Effector CD4-positive, alpha-beta T cell (primary cell): ENCODE measurements around the gene SNCAIP.
"Not testable (repeated sequence)": the region's sequence is repeated elsewhere in the genome, so short reads cannot be mapped to it uniquely, and the experiment has no call there.

Source experiments
- DNase-seq: peaks from one replicate; pipeline ENCODE4 v3.0.0-alpha.2; 2020

Gene SNCAIP

DNA sequence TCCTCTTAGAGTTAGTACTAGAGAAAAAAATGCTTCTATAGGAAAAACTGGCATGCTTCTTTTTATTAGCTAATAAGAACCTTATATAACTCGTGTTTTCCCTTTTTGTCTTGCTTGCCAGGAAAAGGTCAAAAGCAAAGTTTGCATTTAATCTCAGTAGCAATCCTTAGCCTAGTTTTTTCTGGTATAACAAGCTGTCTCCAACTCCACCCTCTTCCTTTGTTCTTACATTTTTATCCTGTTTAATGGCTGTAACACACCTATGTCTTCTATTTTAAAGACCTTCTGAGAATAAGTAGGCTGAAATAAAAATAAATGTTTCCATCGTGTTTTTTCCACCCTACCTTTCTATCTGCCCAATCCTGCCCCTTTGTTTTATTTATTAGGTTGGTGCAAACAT lies 158.3 kb downstream of the SNCAIP start:
- no peak for DNase-seq

DNA sequence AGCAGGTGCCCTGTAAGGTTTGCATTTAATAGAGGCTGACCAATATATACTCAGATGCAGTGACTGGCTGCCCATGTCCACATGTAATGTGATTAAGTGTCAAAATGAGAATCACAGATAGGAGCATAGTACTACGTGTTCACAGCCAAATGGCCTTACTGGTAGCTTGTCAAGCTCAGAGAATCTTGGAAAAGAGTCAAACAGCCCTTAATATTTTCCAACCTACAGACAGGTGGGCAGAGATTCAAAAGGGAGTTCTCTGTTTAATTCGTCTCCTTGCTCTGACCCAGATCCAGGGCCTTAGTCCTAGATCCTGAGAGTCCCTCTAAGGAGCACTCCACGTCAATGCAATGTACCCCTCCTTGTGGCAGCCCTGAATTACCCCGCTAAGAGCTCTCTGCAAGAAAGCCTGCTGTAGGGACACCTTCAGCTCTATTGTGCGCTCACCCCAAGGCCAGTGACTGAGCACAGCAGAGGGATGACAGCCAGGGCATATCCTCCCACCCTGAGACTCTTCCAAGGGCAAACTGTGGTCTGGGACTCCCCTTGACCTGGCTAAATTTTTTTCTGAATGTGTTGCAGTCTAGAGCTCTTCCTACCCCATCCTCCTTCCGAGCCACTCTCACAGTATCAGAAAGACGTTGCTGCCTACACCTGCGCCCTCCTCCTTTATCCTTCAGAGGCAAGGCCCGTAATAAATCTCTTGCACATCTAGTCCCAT lies 159.2 kb downstream of the SNCAIP start:
- DNase-seq: no peak

DNA sequence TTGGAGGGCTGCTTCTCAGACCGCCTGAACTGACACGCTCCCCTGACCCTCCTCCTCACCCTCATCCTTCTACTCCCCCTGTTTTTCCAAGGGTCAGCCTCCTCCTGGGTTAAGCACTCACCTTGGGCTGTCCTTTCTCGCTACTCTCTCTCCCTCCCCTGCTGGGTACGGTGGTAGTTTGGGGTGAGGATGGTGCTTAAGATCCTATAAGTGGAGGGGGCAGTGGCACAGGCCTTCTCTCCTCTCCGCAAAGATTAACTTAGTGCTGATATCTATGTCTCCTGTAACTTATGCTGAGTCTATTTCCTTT lies 159.7 kb downstream of the SNCAIP start:
- DNase-seq: no peak

DNA sequence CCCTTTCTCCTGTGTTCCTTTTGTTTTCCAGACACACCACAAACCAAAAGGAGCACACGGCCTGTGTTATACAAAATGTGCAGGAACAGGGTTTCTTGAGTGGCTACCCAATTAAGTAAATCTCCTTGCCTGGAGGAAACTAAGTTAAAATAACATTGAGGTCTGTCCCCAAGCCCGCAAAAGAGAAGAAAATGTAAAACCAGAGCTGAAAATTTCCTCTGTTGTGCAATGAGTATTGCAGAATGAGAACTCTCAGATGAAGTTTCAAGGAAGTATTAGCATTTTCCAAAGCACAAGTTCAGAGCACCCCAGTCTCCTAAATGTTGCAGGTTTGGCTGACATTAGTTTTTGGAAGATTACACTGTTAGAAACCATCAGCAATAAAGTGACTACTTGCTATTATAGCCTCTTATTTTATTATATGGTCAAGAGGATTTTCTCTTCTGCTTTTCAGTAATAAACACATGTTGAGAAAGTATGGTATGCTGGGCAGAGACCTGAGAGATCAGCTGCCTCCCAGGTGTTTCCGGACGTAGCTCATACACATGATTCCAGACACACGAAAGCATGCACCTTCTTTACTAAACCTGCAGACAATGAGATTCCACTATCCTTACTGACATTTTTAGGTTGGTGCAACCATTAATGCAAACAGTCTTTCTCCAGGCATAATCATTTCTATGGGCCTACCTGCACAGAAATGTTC lies 161.3 kb downstream of the SNCAIP start:
- no peak for DNase-seq

DNA sequence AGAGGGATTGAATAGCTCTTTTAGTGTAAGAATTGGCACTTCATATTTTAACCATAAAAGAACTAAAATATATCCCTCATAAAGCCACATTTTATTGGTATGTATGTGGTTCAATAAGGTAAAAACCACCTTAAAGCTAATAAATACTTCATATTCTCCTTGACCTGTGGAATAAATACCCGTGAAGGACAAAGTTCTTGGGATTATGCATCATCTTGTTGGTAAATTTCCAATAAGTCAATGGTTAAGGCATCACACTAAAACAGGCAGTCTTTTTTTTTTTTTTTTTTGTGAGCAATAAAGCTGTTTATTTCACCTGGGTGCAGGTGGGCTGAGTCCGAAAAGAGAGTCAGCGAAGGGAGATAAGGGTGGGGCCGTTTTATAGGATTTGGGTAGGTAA lies 161.9 kb downstream of the SNCAIP start:
- DNase-seq: no peak

DNA sequence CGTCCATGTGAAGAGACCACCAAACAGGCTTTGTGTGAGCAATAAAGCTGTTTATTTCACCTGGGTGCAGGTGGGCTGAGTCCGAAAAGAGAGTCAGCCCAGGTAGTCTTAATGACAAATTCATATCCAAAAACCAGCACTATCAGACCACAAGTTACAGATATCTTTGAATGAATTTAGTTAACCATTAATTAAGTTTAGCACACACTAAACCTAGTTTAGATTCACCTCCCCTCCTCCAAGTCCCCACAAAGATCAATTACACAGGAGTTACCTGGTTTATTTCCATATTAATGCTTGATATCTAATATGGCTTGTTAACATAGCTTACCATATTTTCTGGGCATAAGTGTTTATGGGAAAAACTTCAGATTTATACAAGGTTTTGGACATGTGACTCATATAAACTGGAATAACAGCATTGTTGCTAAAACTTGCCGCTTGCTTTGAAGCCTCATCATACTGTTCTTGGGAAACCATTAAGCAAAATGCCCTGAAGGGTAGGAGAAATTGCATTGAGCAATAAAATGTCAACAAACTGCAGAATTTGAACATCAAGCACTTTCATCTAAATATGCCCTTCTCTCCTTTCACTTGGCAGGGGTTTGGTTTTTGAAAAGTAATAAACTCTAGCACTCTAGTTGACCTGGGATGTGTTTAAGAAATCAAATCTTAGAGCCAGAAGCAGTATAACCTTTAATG lies 166.9 kb downstream of the SNCAIP start:
- DNase-seq: no peak

DNA sequence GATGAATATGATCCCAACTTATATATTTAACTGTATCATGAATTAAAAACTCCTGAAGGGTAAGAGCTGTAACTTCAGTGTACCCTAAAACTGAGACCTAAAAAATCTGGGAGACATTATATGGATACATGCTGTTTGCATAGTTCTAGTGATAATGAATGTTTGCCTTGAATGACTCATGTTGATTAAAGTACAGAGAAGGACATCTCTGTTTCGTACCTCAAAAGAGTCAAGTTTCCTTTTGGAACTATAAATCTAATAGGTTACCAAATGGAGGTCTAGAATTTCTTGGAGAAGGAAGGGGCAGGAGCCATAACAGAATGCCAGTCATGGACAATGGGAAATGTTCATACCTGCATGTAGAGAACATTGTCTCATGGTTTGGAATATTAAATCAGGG lies 168.1 kb downstream of the SNCAIP start:
- no peak for DNase-seq

DNA sequence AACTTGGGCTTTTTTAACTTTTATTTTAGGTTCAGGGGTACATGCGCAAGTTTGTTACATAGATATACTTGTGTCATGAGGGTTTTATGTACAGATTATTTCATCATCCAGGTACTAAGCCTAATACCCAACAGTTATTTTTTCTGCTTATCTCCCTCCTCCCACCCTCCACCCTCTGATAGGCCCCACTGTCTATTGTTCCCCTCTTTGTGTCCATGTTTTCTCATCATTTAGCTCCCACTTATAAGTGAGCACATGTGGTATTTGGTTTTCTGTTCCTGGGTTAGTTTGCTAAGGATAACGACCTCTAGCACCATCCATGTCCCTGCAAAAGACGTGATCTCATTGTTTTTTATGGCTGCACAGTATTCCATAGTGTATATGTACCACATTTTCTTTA lies 172.1 kb downstream of the SNCAIP start:
- no peak for DNase-seq

DNA sequence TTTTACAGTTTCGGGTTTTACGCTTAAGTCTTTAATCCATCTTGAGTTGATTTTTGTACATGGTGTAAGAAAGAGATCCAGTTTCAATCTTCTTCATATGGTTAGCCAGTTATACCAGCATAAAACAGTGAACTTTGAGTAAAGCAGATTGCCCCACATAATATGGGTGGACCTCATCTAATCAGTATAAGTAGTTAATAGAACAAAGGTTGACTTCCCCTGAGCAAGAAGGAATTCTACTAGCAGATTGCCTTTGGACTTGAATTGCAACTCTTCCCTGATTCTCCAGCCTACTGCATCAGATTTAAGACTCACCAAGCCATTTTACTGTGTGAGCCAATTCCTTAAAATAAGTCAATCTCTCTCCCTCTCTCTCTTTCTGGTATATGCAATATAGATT lies 173.2 kb downstream of the SNCAIP start:
- no peak for DNase-seq

DNA sequence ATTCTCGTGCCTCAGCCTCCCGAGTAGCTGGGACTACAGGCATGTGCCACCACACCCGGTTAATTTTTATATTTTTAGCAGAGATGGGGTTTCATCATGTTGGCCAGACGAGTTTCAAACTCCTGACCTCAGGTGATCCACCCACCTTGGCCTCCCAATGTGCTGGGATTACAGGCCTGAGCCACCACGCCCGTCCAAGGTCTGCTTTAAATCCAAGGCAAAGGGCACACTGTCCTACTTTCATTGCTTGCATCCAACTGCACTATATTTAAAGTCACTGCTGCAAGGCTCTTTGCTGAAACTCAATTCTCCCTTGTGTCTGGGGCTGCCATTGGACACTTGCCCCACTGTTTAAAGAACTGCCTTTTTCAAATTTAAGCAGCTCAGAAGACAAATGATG lies 174.6 kb downstream of the SNCAIP start:
- not testable (repeated sequence) for DNase-seq

DNA sequence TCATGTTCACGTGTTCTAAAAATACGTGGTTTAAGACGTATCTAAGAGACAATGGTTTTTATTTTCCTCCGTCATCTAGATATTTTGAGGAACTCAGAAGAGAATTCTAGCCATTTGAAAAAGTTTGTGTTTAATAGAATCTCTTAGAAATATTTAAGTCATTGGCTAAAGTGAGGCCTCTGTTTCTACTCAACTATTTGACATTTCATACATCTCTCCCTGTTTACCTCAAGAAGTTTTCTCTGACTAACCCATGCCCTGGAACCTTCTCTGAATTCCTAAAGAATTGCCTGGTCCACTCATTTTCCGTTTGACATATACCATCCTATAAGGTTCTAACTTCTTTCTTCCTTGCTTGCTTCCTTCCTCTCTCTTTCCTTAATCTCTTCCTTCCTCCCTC lies 178.7 kb downstream of the SNCAIP start:
- no peak for DNase-seq

DNA sequence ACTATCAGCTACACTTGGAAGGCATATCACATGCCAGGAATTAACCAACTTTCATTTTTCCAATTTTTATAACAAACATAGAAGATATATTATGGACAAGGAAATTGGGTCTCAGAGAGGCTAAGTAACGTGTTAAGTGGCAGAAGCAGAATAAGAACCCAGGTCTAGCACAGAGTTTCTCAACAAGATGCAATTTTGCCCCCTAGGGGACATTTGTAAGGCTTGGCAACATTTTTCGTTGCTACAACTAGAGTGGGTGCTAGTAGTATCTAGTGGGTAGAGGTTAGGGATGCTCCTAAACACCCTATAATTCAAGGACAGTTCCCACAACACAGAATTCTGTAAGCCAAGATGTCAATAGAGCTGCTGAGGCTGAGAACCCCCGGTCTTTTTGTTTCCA lies 180.6 kb downstream of the SNCAIP start:
- no peak for DNase-seq

DNA sequence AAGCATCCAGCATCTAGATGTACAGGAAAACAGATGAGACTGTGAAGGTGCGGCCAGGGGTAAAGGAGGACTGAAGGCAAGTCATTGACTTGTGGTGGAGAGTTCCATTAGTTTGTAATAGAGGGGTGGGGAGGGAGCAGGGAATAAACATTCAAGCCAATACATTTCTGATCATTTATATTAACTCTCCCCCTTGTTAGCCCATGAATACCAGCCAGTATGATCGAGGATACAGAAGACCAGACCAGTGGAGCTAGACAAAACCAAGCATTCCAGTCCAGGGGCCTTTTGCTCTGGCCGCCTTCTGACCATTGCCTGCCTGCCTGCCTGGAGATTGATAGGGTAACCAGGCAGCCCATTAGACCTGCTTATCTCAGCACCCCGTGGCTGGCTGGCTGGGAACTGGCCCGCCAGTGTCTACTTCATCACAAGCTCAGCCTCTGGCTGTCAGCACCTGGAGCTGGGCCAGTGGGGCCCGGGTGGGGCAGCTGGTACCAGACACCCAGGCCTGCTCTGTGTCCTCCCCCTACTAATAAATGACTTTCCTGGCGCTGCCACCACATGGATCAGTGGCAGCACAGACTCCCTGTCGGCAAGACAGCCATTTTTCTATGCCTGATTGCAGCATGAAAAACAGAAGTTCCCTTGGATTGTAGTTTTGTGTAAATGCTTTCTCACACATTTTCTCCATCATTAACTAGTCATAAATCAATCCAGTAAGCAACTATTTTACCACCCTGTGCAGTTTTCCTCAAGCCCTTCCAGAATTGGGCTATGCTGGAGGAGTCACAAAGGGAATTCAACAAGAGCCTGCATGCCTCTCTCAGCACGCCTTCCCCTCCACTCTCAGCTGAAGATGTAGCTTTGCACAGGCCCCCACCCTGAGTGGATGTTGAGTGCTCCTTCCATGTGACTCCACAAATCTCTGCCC lies 181.3 kb downstream of the SNCAIP start:
- no peak for DNase-seq

DNA sequence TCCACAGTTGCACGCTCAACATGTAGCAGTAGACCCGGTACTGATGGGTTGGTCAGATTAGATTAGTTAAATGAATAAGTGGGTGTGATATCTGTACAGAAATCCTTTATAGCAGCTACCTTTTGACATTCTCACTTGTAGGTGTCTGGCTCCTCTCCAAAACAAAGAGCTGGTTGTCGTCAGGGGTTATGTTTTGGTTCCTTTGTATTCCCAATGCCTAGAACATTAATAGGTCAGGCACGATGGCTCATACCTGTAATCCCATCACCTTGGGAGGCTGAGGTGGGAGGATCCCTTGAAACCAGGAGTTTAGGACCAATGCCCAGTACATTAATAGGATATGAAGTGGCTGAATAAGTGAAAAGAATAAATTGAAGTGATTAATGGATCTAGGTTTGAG lies 182.1 kb downstream of the SNCAIP start:
- no peak for DNase-seq

DNA sequence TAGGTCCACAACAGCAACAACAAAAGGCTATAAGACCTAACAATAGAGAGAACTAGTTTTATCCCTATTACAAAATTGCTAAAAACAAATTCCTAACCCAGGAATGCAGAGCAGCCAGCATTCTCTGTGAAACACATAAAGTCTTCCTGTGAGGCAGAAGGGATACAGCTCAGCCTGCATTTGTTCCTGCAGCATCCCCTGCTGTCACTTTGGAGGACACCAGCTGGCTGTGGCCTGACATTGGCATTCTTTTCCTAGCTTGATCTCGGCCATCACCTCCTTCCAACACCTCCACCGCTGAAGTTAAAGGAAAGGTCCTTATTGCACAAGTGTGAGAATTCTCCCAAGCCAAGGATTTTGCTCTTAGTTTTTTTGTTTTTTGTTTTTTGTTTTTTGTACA lies 186.1 kb downstream of the SNCAIP start:
- DNase-seq: no peak

DNA sequence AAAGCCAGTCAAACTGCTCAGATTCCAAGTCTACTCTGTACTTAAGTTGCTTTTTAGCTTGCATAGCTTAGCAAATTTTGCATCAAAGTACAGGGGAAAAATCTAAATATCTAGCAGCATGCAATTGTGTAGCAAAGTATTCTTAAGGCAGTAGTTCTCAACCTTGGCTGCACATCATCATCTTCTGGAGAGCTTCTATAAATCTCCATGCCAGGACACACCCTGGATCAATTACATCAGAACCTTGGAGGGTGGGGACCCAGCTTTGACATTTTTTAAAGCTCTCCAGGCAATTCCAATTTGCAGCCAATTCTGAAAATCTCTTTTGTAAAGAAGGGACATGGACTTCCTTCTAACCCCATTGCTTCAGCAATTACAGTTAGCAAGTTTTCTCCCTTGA lies 187.5 kb downstream of the SNCAIP start:
- DNase-seq: no peak

DNA sequence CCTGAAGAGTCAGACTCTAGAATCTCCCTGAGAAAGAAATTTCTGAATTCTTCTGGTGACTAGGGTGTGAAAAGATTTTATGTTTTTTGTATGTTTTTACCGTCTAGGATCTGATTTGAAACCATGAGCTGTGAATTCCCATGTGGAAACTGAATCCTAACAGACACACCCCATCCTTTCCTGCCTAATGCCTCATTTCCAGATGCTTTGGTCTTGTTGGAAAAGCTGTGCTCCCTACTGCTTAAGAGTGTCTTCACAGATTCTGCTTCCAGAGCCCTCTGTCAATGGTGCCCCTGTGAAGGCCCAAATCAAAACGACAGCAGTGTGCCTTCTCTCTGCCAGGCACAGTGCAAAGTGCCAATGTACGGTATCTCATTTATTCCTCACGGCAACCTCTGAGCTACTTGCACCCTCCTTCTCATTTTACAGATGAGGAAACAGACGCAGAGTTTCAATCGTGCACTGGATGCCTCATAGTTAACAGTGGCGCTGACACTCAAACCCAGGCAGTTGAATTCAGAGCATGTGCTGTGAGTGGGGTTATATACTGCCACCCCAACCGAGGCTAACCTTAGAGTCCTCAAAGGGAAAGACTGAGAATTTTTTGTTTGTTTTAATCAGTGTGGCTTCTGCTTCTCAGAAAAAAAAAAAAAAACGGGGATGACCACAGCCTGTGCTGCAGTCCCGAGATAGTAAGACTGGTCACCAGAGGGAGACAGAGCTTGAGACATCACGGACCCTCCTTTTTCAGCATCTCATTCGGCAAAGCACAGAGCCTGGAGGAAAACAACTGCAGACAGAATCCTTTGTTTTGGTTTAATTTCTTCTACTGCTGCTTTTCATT lies 188.4 kb downstream of the SNCAIP start:
- DNase-seq: no peak

DNA sequence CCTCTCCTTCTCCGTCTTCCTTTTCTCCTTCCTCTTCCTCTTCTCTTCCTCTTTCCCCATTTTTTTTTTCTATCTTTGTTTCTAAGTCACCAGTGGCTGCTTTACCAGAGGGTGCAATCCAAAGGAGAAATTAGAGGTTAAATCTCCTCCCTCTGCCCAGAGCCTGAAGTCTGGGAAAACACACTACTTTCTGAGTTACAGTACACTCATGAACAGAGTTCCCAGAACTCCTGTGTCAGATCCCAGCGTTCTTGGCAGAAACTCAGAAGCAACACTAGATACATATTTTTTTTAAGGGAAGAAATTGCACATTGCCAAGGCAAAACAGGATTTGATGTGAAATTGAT lies 189.0 kb downstream of the SNCAIP start:
- no peak for DNase-seq

DNA sequence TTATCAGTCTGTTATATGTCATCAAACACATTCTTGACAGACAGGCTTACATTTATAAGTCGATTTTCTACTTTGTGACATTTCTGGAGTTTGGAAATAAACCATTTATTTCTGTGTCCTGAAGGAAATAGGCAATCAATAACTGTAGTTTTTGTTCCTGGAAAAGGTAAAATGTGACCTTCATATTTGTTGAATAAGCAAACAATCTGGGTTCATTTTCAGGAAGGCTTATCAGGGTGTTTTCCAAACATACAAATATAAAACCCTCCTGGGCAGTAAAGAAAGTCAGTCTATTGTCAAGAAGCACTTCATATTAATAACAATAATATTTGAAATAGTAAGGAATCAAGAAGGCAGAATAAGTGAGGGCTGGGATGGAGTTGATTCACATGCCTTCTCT lies 195.0 kb downstream of the SNCAIP start:
- no peak for DNase-seq

DNA sequence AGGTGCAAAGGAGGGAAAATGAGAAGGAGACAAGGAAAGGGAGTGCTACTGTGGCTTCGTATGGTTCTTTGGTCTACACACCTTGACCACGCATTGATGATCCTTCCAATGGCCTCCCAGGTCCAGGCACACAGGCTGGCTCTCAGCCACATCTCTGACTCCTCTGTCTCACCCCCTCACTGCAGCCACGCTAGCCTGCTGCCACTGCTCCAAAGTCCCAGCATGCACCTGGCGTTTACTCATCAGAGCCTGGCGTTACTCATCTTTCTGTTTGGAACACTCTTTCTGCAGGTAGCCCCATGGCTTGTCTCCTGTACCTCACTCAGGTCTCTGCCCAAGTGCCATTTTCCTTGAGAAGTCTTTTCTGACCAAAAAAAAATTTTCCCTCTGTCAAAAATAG lies 195.5 kb downstream of the SNCAIP start:
- DNase-seq: no peak

DNA sequence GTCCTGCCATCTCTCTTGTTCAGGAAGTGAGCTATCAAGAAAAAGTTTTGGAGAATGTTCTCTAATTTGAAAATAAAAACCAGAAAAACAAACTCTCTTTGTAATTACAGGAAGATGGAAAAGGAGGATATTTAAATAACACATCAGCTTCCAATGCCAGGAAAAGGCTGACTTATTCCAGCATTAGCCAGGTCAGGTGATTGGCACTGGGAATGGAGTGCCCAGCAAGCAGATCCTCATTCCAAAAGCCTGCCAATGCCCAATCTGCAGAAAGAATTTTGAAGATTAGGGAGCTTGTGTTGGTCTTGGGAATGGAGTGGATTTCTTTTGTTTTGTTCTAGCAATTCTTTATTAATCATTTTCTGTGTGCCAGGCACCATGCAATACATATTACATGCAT lies 196.6 kb downstream of the SNCAIP start:
- DNase-seq: no peak
